Effector CD8-positive, alpha-beta T cell (primary cell): ENCODE results near the gene MTA2.
"Not testable (repeated sequence)": the region's sequence is repeated elsewhere in the genome, so short reads cannot be mapped to it uniquely, and the experiment has no call there.

Experiments used
- DNase-seq: peaks from one replicate; lab custom pipeline; 2025; lab: John Stamatoyannopoulos, UW

MTA2 gene

GRCh38 chr11:62566247-62566646, 35.4 kb downstream of the MTA2 start:
- DNase-seq: no peak

DNA sequence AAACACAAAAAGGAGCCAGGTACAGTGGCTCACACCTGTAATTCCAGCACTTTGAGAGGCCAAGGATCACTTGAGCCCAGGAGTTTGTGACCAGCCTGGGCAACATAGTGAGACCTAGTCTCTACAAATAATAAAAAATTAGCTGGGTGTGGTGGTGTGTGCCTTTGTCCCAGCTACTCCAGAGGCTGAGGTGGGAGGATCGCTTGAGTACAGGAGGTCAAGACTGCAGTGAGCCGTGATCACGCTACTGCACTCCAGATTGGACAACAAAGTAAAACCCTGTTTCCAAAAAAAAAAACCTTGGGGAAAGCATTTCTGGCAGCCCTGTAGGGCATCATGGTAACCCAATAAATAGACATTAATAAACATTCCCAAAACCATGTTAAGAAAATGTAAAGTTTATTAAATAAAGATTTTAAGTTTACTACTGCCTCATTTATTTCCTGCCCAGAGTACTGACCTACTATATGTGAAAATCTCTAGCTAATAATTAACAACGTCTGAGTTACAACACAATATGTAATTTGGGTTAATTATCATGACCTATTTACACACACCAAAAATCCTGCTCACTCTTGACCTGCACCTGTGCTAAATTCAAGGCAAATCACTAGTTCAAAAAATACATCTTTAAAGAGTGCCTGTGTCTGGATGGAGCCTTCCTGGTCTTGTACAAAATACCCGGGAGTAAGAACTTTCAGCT, 36.4 kb downstream of the MTA2 start:
- no peak for DNase-seq

DNA sequence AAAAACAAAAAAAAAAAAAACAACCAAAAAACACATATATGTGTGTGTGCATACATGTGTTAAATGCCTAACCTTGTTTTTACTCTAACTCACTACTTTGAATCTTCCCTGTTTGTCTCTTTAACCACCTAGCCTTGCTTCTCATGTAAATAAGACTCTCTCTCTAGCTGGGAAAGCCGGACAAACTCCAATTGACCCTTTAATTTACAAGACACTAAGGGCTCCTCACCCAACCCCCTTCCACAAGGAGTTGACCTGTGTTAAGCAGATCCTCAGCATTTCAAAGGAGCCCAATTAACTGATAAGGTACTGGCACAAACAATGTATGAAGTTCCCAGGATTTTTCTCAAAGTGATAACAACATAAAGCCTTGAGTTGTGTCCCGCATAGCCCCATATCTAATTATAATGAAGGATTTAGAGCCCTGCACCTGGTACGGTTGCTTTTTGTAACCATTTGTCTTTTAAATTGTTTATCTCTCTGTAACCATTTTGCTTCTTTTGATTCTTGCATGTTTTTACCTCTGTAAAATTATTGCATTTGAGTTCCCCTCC, 39.9 kb downstream of the MTA2 start:
- DNase-seq: not testable (repeated sequence)

DNA sequence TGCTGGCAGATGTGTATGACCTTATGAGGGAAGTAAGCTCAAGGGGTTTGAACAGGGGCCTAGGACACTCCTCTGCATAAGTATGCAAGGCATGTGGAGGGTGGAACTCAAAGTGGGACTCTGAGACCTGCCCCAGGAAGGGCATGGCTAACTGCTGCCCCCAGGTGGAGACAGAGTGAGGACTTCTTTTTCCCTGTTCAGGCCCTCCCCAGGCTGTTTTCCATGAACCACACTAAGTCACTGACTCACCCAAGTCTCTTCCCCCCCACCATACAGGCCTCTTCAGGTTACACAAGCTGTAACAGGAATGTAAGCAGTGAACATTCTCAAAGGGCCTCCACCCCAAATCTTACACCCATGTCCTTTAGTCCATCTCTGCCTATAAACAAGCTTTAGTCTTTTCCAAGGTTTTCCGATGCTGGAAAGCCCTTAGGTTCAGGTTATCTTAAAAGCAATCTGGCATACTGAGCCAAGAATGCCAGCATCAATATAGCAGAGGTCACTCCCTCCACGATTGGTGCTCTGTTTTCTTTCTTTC, 41.0 kb downstream of the MTA2 start:
- peak; percentile 60 for DNase-seq

DNA sequence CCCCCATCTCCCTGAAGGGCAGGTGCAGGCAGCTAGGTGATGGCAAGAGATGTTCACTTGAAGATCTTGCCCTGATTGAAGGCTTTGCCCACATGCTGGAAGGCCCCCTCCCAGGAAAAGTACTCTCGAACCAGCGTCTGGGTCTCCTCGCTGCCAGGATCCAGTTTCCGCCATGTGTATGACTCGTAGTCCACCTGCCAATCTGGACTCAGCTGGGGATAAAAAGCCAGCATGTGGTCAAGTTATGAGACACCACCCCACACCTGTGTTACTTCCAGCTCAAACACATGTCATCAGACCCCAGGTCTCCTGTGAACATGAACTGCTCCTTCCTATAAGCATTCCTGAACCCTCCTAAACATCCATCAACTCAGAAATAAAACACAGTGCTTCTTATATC, 42.0 kb downstream of the MTA2 start:
- DNase-seq: not testable (repeated sequence)

GRCh38 chr11:62559204-62559603, 42.5 kb downstream of the MTA2 start:
- DNase-seq: no peak

DNA sequence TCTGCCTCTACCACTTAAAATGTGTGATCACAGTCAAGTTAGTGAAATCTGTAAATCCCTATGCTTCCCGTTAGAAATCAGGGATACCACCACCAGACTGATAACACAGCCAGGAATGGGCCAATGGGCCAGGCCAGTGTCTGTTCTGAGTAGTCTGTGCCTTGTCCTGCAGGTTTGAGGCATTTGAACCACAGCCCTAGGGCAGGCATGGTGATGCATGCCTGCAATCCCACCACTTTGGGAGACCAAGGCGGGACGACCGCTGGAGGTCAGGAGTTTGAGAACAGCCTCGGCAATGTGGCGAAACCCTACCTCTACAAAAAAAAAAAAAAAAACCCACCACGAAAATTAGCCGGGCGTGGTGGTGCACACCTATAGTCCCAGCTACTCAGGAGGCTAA, 43.0 kb downstream of the MTA2 start:
- DNase-seq: no peak

DNA sequence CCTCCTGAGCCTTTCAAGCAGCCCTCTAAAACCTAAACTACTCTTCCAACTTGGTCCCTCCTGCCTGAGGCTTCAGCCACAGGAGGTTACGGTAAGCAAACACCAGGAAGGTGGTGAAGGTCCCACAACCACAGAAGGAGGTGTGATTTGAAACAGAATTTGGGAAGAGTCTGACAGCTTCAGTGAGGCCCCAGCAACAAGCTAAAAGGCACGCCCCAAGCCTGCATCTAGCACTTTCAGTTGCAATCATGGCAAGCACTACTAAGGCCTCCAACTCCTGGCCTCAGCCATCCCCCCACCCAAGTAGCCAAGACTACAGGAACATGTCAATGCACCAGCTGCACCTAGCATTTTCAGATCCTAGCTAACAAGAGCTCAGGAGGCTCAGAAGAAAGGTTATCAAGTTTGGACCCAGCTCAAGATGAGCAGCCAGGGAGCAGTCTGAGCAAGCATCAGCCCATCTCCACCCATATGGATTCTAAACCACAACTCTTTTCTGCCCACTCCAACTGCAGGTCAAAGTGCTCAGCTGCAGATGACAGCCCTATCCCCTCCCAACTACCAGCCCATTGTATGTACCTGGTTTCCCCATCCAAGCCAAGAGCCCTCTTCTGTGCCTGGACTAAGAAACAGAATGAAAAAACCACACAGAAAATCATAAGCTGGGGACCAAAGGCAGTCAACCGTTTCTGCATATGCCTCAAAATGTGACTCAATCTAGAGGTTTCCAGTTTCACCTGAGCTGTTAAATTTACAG, 44.6 kb downstream of the MTA2 start:
- DNase-seq: peak; percentile 17

DNA sequence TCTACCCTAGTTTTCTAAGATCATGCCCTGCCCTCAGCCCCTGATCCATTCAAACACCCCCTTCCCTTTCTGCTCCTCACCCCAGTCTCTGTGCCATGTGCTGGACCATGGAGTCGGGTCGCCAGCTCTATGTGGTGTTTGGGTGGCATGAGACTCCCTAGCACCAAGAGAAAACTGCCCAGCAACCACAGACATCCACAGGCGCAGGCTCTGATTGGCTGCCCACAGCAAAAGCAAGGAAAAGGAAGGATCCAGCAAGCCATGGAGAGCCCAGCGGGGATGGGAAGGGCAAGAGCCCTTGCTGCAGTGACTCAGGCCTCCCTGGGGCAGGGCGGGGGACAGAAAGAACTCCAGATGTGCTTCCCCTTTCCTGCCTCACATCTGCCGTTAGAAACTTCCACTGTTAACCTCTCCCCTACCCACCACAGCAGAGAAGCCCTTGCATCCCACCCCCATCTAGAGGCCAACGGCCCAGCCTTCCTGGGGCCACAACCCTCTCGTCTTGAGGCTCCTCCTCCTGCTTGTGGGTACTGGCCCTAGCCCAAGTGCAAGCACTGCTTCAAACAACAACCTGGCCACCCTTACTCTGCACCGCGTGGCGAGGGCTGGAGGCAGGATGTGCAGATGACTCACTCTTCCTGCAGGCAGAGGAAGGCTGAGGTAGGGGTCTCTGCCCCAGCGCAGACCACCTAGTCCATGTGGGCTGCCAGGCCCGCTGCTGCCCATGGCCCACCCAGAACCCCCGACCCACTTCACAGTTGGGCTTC, 45.4 kb downstream of the MTA2 start:
- peak; percentile 54 for DNase-seq

- DNase-seq: peak; percentile 46
Observed at GRCh38 chr11:62555464-62556107, 46.1 kb downstream of the MTA2 start.

GRCh38 chr11:62554387-62555167, 47.1 kb downstream of the MTA2 start:
- no peak for DNase-seq

GRCh38 chr11:62553839-62554361, 47.8 kb downstream of the MTA2 start:
- DNase-seq: peak; percentile 9

GRCh38 chr11:62553080-62553838, 48.4 kb downstream of the MTA2 start:
- peak; percentile 14 for DNase-seq

- no peak for DNase-seq
Observed at GRCh38 chr11:62552485-62553079, 49.1 kb downstream of the MTA2 start.

DNA sequence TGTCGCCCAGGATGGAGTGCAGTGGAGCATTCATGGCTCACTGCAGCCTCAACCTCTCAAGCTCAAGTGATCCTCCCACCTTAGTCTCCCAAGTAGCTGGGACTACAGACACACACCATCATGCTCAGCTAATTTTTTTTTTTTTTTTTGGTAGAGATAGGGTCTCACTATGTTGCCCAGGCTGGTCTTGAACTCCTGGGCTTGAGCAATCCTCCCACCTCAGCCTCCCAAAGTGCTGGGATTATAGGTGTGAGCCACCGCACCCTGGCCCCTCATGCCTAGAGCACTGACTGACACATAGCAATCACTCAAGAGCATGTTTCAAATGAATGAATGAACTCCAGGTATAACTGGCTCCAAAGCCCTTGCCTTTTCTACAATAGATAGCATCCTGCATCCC, 51.2 kb downstream of the MTA2 start:
- not testable (repeated sequence) for DNase-seq

DNA sequence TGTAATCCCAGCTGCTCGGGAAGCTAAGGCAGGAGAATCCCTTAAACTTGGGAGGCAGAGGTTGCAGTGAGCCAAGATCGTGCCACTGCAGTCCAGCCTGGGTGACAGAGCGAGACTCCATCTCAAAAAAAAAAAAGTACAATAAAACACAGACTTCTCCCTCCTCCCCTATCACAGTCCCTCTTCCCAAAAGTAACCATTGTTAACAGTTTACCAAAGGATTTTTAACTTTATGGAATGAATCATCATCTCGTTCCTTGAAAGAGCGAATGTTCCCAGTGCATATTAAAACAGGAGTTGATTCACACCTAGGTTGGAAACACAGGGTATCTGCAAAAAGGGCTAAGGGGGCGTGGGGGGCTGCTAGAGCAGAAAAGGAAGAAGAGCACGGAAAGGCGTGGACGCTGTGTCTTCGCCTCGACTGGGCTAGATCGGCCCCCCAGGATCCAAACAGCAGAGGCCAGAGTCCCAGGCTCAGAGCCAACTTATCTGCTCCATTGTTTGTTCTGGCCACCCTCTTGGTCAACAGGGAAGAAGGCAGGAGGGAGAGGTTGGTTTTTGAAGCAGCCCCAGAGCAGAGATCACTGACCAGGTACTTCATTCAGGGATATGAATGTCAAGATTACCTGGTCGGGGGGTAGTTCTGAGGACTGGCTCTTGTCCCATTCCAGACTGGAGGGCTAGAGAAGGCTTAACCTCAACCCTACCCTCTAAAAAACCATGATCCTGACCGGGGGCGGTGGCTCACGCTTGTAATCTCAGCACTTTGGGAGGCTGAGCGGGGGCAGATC, 52.9 kb downstream of the MTA2 start:
- no peak for DNase-seq

DNA sequence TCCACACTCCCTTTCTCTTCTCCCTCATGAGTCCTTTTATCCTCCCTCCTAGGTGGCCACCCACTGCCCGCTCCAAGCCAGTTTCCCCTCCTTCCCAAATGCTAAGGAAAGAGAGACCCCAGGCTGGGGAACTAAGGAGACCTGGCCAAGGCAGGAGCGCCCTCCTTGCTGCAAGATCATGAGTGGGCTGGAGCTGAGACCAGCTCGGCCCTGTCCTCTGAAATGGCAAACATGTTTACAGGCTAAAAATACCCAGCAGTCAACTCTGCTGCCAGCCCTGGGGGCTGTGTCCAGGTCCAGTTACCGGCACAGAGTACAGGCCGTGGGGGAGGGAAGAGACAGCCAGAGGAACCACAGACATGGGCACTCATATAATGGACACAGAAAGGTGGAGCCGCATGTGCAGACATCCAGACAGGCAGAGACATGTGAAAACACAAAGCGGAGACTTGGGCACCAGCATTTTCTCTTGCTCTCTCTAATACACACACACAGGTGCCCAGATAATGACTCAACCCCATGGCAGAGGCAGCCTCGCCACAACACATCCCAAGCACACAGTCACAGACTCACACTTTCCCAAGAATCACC, 53.9 kb downstream of the MTA2 start:
- no peak for DNase-seq
